Endothelial cell of umbilical vein (primary cell): ENCODE data around the gene DKK3.

ENCODE experiments used
- CTCF ChIP-seq, 2 donors: IDR thresholded peaks; 1 replicate in 1 of 2; 2 replicates in 1 of 2; pipeline ENCODE4 v1.5.1; 2011; ENCODE audit warnings: low read length in 2 of 2, mild to moderate bottlenecking in 2 of 2, moderate library complexity in 2 of 2, control low read depth in 1 of 2, inconsistent platforms in 1 of 2, low read depth in 1 of 2; ENCODE audit not compliant: insufficient read depth in 1 of 2; ENCODE audit errors: extremely low read depth in 1 of 2
- JUN ChIP-seq: IDR thresholded peaks from 2 replicates; pipeline ENCODE4 v1.6.1; 2011; ENCODE audit warnings: borderline replicate concordance, low read depth; ENCODE audit not compliant: insufficient read length, insufficient read depth
- MYC ChIP-seq: IDR thresholded peaks from one replicate; pipeline ENCODE4 v1.6.1; 2011; ENCODE audit warnings: mild to moderate bottlenecking, low read depth, low read length
- TF ChIP-seq, protein P1 (sequence below): IDR thresholded peaks from 2 replicates; pipeline ENCODE4 v1.6.1; 2011; ENCODE audit not compliant: insufficient read depth, insufficient read length

- TF ChIP-seq CTCF (IDR thresholded peaks at IDR 0.05; ENCODE audit: extremely low read depth in 1 of 2, insufficient read depth in 1 of 2, low read depth in 1 of 2, low read length in 2 of 2) (no peak), JUN (no peak), MYC (no peak)
- TF ChIP-seq, protein P1, sequence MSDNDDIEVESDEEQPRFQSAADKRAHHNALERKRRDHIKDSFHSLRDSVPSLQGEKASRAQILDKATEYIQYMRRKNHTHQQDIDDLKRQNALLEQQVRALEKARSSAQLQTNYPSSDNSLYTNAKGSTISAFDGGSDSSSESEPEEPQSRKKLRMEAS: no peak
Observed at GRCh38 chr11:11963842-11964773, 44.3 kb downstream of the DKK3 start.
